HepG2 (cell line): ENCODE results near the gene ARSB. TPM values are rescaled to one million over a fixed set of nuclear protein-coding genes. Genes with fewer than 3 reads are reported as not detected.
A peak's percentile ranks its signal among the peaks of the same experiment; 100 is the strongest.

Experiments used
- ADNP ChIP-seq: sonication (generic); formaldehyde crosslinking; IDR thresholded peaks from 2 replicates; pipeline ENCODE4 v1.4.0; 2020; ENCODE audit warnings: missing genetic modification reagents
- AKAP8 ChIP-seq: sonication (generic); formaldehyde crosslinking; IDR thresholded peaks from 2 replicates; pipeline ENCODE4 v1.5.1; 2020; ENCODE audit warnings: mild to moderate bottlenecking, missing genetic modification reagents
- ELF3 ChIP-seq: IDR thresholded peaks from 2 replicates; pipeline ENCODE4 v1.6.1; 2016; ENCODE audit warnings: missing genetic modification reagents, missing compliant biosample characterization
- GATAD2A ChIP-seq: IDR thresholded peaks from 2 replicates; pipeline ENCODE4 v1.6.1; 2016
- IKZF4 ChIP-seq: sonication (generic); formaldehyde crosslinking; IDR thresholded peaks from 2 replicates; pipeline ENCODE4 v1.5.1; 2020; ENCODE audit warnings: borderline replicate concordance, mild to moderate bottlenecking, low read depth, missing genetic modification reagents; ENCODE audit errors: not compliant biosample characterization
- KDM5A ChIP-seq: fragments of 200-600 bp; sonication (generic); IDR thresholded peaks from 2 replicates; pipeline ENCODE4 v1.7.0; 2018; ENCODE audit warnings: antibody characterized with exemption, mild to moderate bottlenecking, low read length, borderline replicate concordance
- ZNF230 ChIP-seq: sonication (generic); formaldehyde crosslinking; IDR thresholded peaks from 2 replicates; pipeline ENCODE4 v1.4.0; 2020; ENCODE audit warnings: mild to moderate bottlenecking, missing genetic modification reagents
- ZNF382 ChIP-seq: sonication (generic); formaldehyde crosslinking; IDR thresholded peaks from 2 replicates; pipeline ENCODE4 v1.5.0; 2020; ENCODE audit warnings: missing genetic modification reagents, mild to moderate bottlenecking, borderline replicate concordance
- ZNF660 ChIP-seq: sonication (generic); formaldehyde crosslinking; IDR thresholded peaks from 2 replicates; pipeline ENCODE4 v1.5.1; 2020; ENCODE audit warnings: mild to moderate bottlenecking, low read depth, missing genetic modification reagents, borderline replicate concordance
- polyA plus RNA-seq, 8 experiments: library from polyadenylated mRNA; depleted of rRNA in 3 of 8; stranded (reverse) in 7 of 8; unstranded in 1 of 8; fragments of >200 nt; fragmentation: Illumina TruSeq in 4 of 8; extraction: Trizol in 4 of 8; gene quantifications; 2 replicates each; pipeline versions ENCODE4 v1.2.1 to v1.2.3, GENCODE V29; 2011 to 2016; ENCODE audit warnings: low read depth in 4 of 8, missing spikeins in 1 of 8, mixed read lengths in 1 of 8; ENCODE audit not compliant: insufficient read depth in 1 of 8
- total RNA-seq, 5 experiments: library from RNA; depleted of rRNA; stranded (reverse); fragments of >200 nt; fragmentation: Illumina TruSeq; extraction: Trizol; gene quantifications; 2 replicates each; pipeline ENCODE4 v1.2.3, GENCODE V29; 2016; ENCODE audit warnings: low read depth in 1 of 5
- TF ChIP-seq, protein P1 (sequence below): sonication (generic); formaldehyde crosslinking; IDR thresholded peaks from 2 replicates; pipeline ENCODE4 v1.9.0; 2021; ENCODE audit warnings: missing genetic modification reagents, borderline replicate concordance
- TF ChIP-seq, protein P2 (sequence below): IDR thresholded peaks from 2 replicates; pipeline ENCODE4 v1.6.1; 2018; ENCODE audit warnings: missing genetic modification reagents
- TF ChIP-seq, protein P3 (sequence below): sonication (generic); formaldehyde crosslinking; IDR thresholded peaks from 2 replicates; pipeline ENCODE4 v1.4.0; 2020; ENCODE audit warnings: missing genetic modification reagents, borderline replicate concordance
- TF ChIP-seq, protein P4 (sequence below): sonication (generic); formaldehyde crosslinking; IDR thresholded peaks from 2 replicates; pipeline ENCODE4 v1.4.0; 2020; ENCODE audit warnings: low read depth, mild to moderate bottlenecking, missing genetic modification reagents
- TF ChIP-seq, protein P5 (sequence below): IDR thresholded peaks from 2 replicates; pipeline ENCODE4 v1.6.1; 2016; ENCODE audit warnings: low read depth, missing genetic modification reagents, missing compliant biosample characterization

Gene ARSB
- total and polyA plus RNA-seq, 2 of the 13 experiments (the other 11 are each of a cell fraction or from before 2014, with no cell fraction given) = 52.6 to 66.4 TPM

DNA sequence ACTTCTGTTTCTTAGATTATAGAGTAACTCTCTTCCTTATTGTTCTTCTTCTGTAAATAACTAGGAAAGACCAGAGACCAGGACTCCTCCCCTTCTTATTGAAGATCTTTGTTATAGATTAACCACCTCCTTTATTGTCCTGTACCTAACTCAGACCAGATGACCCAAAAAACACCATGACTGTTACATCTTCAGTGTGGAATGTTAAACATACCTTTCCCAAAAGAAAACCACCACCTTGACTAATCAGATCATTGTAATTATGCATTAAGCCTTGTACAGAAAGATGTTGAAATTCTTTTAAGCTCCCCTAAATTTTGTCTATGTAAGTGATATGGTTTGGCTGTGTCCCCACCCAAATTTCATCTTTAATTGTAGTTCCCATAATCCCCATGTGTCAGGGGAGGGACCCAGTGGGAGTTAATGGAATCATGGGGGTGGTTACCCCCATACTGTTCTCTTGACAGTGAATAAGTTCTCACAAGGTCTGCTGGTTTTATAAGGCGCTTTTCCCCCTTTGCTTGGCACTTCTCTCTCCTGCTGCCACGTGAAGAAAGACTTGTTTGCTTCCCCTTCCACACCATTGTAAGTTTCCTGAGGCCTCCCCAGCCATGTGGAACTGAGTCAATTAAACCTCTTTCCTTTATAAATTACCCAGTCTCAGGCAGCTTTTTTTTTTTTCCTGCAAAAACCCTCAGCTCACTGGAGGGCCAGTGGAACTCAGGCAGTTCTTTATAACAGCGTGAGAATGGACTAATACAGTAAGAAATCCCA lies 26.3 kb downstream of the ARSB start (continued):
- TF ChIP-seq, protein P1, sequence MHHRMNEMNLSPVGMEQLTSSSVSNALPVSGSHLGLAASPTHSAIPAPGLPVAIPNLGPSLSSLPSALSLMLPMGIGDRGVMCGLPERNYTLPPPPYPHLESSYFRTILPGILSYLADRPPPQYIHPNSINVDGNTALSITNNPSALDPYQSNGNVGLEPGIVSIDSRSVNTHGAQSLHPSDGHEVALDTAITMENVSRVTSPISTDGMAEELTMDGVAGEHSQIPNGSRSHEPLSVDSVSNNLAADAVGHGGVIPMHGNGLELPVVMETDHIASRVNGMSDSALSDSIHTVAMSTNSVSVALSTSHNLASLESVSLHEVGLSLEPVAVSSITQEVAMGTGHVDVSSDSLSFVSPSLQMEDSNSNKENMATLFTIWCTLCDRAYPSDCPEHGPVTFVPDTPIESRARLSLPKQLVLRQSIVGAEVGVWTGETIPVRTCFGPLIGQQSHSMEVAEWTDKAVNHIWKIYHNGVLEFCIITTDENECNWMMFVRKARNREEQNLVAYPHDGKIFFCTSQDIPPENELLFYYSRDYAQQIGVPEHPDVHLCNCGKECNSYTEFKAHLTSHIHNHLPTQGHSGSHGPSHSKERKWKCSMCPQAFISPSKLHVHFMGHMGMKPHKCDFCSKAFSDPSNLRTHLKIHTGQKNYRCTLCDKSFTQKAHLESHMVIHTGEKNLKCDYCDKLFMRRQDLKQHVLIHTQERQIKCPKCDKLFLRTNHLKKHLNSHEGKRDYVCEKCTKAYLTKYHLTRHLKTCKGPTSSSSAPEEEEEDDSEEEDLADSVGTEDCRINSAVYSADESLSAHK = no peak
- TF ChIP-seq, protein P2, sequence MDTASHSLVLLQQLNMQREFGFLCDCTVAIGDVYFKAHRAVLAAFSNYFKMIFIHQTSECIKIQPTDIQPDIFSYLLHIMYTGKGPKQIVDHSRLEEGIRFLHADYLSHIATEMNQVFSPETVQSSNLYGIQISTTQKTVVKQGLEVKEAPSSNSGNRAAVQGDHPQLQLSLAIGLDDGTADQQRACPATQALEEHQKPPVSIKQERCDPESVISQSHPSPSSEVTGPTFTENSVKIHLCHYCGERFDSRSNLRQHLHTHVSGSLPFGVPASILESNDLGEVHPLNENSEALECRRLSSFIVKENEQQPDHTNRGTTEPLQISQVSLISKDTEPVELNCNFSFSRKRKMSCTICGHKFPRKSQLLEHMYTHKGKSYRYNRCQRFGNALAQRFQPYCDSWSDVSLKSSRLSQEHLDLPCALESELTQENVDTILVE = no peak
- TF ChIP-seq KDM5A (no peak), ZNF230 (CRISPR knock-in tag) (no peak), GATAD2A (CRISPR knock-in tag) (peak; percentile 52), IKZF4 (CRISPR knock-in tag) (no peak), ELF3 (CRISPR knock-in tag) (peak; percentile 51; the same call in 1 of the 2 replicates), AKAP8 (no peak), ZNF382 (CRISPR knock-in tag) (no peak), ZNF660 (CRISPR knock-in tag) (no peak), ADNP (CRISPR knock-in tag) (no peak)
- TF ChIP-seq, protein P3, sequence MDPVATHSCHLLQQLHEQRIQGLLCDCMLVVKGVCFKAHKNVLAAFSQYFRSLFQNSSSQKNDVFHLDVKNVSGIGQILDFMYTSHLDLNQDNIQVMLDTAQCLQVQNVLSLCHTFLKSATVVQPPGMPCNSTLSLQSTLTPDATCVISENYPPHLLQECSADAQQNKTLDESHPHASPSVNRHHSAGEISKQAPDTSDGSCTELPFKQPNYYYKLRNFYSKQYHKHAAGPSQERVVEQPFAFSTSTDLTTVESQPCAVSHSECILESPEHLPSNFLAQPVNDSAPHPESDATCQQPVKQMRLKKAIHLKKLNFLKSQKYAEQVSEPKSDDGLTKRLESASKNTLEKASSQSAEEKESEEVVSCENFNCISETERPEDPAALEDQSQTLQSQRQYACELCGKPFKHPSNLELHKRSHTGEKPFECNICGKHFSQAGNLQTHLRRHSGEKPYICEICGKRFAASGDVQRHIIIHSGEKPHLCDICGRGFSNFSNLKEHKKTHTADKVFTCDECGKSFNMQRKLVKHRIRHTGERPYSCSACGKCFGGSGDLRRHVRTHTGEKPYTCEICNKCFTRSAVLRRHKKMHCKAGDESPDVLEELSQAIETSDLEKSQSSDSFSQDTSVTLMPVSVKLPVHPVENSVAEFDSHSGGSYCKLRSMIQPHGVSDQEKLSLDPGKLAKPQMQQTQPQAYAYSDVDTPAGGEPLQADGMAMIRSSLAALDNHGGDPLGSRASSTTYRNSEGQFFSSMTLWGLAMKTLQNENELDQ = no peak
- TF ChIP-seq, protein P4, sequence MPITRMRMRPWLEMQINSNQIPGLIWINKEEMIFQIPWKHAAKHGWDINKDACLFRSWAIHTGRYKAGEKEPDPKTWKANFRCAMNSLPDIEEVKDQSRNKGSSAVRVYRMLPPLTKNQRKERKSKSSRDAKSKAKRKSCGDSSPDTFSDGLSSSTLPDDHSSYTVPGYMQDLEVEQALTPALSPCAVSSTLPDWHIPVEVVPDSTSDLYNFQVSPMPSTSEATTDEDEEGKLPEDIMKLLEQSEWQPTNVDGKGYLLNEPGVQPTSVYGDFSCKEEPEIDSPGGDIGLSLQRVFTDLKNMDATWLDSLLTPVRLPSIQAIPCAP (CRISPR knock-in tag) = no peak
- TF ChIP-seq, protein P5, sequence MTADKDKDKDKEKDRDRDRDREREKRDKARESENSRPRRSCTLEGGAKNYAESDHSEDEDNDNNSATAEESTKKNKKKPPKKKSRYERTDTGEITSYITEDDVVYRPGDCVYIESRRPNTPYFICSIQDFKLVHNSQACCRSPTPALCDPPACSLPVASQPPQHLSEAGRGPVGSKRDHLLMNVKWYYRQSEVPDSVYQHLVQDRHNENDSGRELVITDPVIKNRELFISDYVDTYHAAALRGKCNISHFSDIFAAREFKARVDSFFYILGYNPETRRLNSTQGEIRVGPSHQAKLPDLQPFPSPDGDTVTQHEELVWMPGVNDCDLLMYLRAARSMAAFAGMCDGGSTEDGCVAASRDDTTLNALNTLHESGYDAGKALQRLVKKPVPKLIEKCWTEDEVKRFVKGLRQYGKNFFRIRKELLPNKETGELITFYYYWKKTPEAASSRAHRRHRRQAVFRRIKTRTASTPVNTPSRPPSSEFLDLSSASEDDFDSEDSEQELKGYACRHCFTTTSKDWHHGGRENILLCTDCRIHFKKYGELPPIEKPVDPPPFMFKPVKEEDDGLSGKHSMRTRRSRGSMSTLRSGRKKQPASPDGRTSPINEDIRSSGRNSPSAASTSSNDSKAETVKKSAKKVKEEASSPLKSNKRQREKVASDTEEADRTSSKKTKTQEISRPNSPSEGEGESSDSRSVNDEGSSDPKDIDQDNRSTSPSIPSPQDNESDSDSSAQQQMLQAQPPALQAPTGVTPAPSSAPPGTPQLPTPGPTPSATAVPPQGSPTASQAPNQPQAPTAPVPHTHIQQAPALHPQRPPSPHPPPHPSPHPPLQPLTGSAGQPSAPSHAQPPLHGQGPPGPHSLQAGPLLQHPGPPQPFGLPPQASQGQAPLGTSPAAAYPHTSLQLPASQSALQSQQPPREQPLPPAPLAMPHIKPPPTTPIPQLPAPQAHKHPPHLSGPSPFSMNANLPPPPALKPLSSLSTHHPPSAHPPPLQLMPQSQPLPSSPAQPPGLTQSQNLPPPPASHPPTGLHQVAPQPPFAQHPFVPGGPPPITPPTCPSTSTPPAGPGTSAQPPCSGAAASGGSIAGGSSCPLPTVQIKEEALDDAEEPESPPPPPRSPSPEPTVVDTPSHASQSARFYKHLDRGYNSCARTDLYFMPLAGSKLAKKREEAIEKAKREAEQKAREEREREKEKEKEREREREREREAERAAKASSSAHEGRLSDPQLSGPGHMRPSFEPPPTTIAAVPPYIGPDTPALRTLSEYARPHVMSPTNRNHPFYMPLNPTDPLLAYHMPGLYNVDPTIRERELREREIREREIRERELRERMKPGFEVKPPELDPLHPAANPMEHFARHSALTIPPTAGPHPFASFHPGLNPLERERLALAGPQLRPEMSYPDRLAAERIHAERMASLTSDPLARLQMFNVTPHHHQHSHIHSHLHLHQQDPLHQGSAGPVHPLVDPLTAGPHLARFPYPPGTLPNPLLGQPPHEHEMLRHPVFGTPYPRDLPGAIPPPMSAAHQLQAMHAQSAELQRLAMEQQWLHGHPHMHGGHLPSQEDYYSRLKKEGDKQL = no peak
